ENCODE measurements around the gene MRPS34. TPM values are rescaled to one million over a fixed set of nuclear protein-coding genes. Genes with fewer than 3 reads are reported as not detected.

MRPS34 gene
- polyA plus RNA-seq, 1 donor (not counting 4 experiments of a cell fraction or from before 2014, with no cell fraction given), result 74.3 TPM

- TF ChIP-seq, protein P1, sequence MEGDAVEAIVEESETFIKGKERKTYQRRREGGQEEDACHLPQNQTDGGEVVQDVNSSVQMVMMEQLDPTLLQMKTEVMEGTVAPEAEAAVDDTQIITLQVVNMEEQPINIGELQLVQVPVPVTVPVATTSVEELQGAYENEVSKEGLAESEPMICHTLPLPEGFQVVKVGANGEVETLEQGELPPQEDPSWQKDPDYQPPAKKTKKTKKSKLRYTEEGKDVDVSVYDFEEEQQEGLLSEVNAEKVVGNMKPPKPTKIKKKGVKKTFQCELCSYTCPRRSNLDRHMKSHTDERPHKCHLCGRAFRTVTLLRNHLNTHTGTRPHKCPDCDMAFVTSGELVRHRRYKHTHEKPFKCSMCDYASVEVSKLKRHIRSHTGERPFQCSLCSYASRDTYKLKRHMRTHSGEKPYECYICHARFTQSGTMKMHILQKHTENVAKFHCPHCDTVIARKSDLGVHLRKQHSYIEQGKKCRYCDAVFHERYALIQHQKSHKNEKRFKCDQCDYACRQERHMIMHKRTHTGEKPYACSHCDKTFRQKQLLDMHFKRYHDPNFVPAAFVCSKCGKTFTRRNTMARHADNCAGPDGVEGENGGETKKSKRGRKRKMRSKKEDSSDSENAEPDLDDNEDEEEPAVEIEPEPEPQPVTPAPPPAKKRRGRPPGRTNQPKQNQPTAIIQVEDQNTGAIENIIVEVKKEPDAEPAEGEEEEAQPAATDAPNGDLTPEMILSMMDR (optimal IDR thresholded peaks at IDR 0.05 in 1 of 3, IDR thresholded peaks at IDR 0.05 in 1 of 3, conservative IDR thresholded peaks at IDR 0.05 in 1 of 3; ENCODE audit: extremely low read depth in 1 of 3, insufficient read depth in 2 of 3, low read length in 3 of 3), result peak; percentile 37 to 87 (median 60)
- TF ChIP-seq EZH2 (IDR thresholded peaks at IDR 0.05; ENCODE audit: low read length), result no peak
- FAIRE-seq (no peak), DNase-seq (ENCODE audit: low read depth, low spot score) (no peak)
- H4K20me1 ChIP-seq (ENCODE audit: control insufficient read depth, extremely low read depth, insufficient read depth, low read length), result no peaks in the 10 kb centered on the region
- no peak overlapping the region for H3K4me3 ChIP-seq (ENCODE audit: control insufficient read depth in 2 of 3, extremely low read depth in 1 of 3, insufficient read depth in 2 of 3, low read depth in 1 of 3, low read length in 3 of 3)
- H3K79me2 ChIP-seq (ENCODE audit: control insufficient read depth, insufficient read depth, low read length), result no peaks in the 10 kb centered on the region
- H3K9ac ChIP-seq (ENCODE audit: control insufficient read depth, extremely low read depth, insufficient read depth, low read length), result no peak overlapping the region
- dilution Hi-C loops (cut with MboI; ENCODE audit: extremely low pct_ligation_motif_present, low sequenced_read_pairs), result no loop called here
- H2AFZ ChIP-seq (ENCODE audit: control insufficient read depth, low read length), result no peak overlapping the region
- H3K9me3 ChIP-seq (ENCODE audit: control insufficient read depth, low read depth, low read length), result no peaks in the 10 kb centered on the region
- peaks cover 3% of the 10 kb centered on the region for H3K4me1 ChIP-seq (ENCODE audit: control insufficient read depth, extremely low read depth, insufficient read depth, low read length)
- no peaks in the 10 kb centered on the region for H3K27me3 ChIP-seq (ENCODE audit: control insufficient read depth, extremely low read depth, insufficient read depth, low read length)
- H3K36me3 ChIP-seq (ENCODE audit: control insufficient read depth in 2 of 2, extremely low read depth in 1 of 2, insufficient read depth in 2 of 2, low read length in 2 of 2), result peaks cover 17 to 34% of the 10 kb centered on the region in 2 experiments
- no peak overlapping the region for H3K4me2 ChIP-seq (ENCODE audit: control insufficient read depth, extremely low read depth, insufficient read depth, low read depth, low read length)
- H3K9me1 ChIP-seq (ENCODE audit: control insufficient read depth, extremely low read depth, insufficient read depth, low read length), result no peaks in the 10 kb centered on the region
- no peak overlapping the region for H3K27ac ChIP-seq (ENCODE audit: control insufficient read depth, insufficient read depth, low read length)
These were observed 9.1 kb downstream of the MRPS34 start for GRCh38 chr16:1763521-1764511.

DNA sequence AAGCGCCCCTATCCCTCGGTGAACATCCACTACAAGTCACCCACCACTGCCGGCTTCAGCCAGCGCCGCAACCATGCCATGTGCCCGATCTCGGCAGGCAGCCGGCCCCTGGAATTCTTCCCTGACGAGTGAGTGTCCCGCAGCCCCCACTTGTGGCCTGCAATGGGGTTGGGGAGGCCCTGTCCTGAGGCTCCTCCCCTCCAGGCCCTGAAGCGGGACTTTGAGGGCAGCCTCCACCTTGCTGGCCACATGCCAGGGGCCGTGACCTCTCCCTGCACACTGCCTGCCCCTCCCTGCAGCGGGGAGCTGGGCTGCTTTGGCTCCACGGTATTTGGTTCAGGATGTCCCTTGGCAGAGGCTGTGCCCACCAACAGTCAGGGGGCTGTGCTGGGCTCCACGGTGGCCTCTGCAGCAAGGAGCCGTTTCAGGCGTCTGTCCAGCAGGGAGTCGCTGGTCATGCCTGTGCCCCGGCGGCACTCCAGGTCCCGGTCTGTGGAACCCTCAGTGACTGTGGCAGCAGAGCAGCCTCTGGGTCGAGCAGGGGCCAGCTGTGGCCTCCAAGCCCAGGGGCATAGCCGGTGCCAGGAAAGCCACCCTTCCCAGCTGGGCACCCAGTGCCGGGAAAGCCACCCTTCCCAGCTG, 9.9 kb downstream of the MRPS34 start:
- Histone ChIP-seq H3K9me3 (ENCODE audit: control insufficient read depth, low read depth, low read length) (no peaks in the 10 kb centered on the region), H3K27me3 (ENCODE audit: control insufficient read depth, extremely low read depth, insufficient read depth, low read length) (no peaks in the 10 kb centered on the region), H3K79me2 (ENCODE audit: control insufficient read depth, insufficient read depth, low read length) (no peaks in the 10 kb centered on the region), H2AFZ (ENCODE audit: control insufficient read depth, low read length) (no peak overlapping the region), H3K4me3 (ENCODE audit: control insufficient read depth in 2 of 3, extremely low read depth in 1 of 3, insufficient read depth in 2 of 3, low read depth in 1 of 3, low read length in 3 of 3) (no peak overlapping the region), H3K9me1 (ENCODE audit: control insufficient read depth, extremely low read depth, insufficient read depth, low read length) (no peaks in the 10 kb centered on the region), H3K36me3 (ENCODE audit: control insufficient read depth in 2 of 2, extremely low read depth in 1 of 2, insufficient read depth in 2 of 2, low read length in 2 of 2) (peaks cover 17 to 34% of the 10 kb centered on the region in 2 experiments), H4K20me1 (ENCODE audit: control insufficient read depth, extremely low read depth, insufficient read depth, low read length) (no peaks in the 10 kb centered on the region), H3K9ac (ENCODE audit: control insufficient read depth, extremely low read depth, insufficient read depth, low read length) (no peak overlapping the region), H3K4me1 (ENCODE audit: control insufficient read depth, extremely low read depth, insufficient read depth, low read length) (peaks cover 3% of the 10 kb centered on the region), H3K27ac (ENCODE audit: control insufficient read depth, insufficient read depth, low read length) (no peak overlapping the region), H3K4me2 (ENCODE audit: control insufficient read depth, extremely low read depth, insufficient read depth, low read depth, low read length) (no peak overlapping the region)
- DNase-seq (ENCODE audit: low read depth, low spot score) (no peak), FAIRE-seq (no peak)
- no peak for TF ChIP-seq EZH2 (IDR thresholded peaks at IDR 0.05; ENCODE audit: low read length)
- TF ChIP-seq, protein P1 (optimal IDR thresholded peaks at IDR 0.05 in 1 of 3, IDR thresholded peaks at IDR 0.05 in 1 of 3, conservative IDR thresholded peaks at IDR 0.05 in 1 of 3; ENCODE audit: extremely low read depth in 1 of 3, insufficient read depth in 2 of 3, low read length in 3 of 3), result no peak
- dilution Hi-C loops (cut with MboI; ENCODE audit: extremely low pct_ligation_motif_present, low sequenced_read_pairs), result no loop called here

Measured in keratinocyte (primary cell).